GM18520 (cell line): Measurements from ENCODE around the gene USP21.
"Not testable (repeated sequence)": the region's sequence is repeated elsewhere in the genome, so short reads cannot be mapped to it uniquely, and the experiment has no call there.

Source experiments
- ATAC-seq: cut with Tn5 transposase; IDR thresholded peaks from one replicate; pipeline ENCODE4 v1.9.1; 2021; ENCODE audit not compliant: unreplicated experiment

USP21 gene

GRCh38 chr1:161159087-161159912 is at the start of gene USP21:
Gene USP21 (plus strand): TSS chr1:161159500. CDS start chr1:161160641, 1,141 bp downstream.
- peak; percentile 65 for ATAC-seq

- ATAC-seq = no peak
Measured at GRCh38 chr1:161111117-161111516, 48.2 kb upstream of the USP21 start.

- no peak for ATAC-seq
Measured at GRCh38 chr1:161111527-161111926, 47.8 kb upstream of the USP21 start.

- ATAC-seq = no peak
Measured at GRCh38 chr1:161113915-161114314, 45.4 kb upstream of the USP21 start.

GRCh38 chr1:161114556-161114955 is 44.7 kb upstream of the USP21 start:
- no peak for ATAC-seq

GRCh38 chr1:161115132-161115711 is 44.1 kb upstream of the USP21 start:
- ATAC-seq = no peak

- not testable (repeated sequence) for ATAC-seq
Measured at GRCh38 chr1:161115961-161116360, 43.3 kb upstream of the USP21 start.

GRCh38 chr1:161117759-161118581 is 41.3 kb upstream of the USP21 start, which contains the start of the genes NIT1 and PFDN2:
Gene NIT1 (plus strand): TSS chr1:161118105. CDS start chr1:161118177, 72 bp downstream.
Gene PFDN2 (minus strand): TSS chr1:161118037. CDS start chr1:161118026, 11 bp downstream.
- peak; percentile 60 for ATAC-seq

GRCh38 chr1:161119092-161119903 is 40.0 kb upstream of the USP21 start:
- ATAC-seq = no peak

GRCh38 chr1:161121042-161121650 is 38.2 kb upstream of the USP21 start:
- no peak for ATAC-seq

- ATAC-seq = no peak
Measured at GRCh38 chr1:161121834-161122233, 37.5 kb upstream of the USP21 start.

- no peak for ATAC-seq
Measured at GRCh38 chr1:161122967-161123366, 36.3 kb upstream of the USP21 start.

- ATAC-seq = no peak
Measured at GRCh38 chr1:161127649-161128048, 31.7 kb upstream of the USP21 start.

GRCh38 chr1:161128591-161129420 is 30.5 kb upstream of the USP21 start:
- ATAC-seq = no peak

GRCh38 chr1:161130266-161130665 is 29.0 kb upstream of the USP21 start:
- no peak for ATAC-seq

- ATAC-seq = no peak
Measured at GRCh38 chr1:161131523-161132409, 27.5 kb upstream of the USP21 start.

- ATAC-seq = peak; percentile 89
Measured at GRCh38 chr1:161132410-161133219, 26.7 kb upstream of the USP21 start, which contains the start of gene DEDD. Gene DEDD (minus strand): TSS chr1:161132667. CDS start chr1:161124462, 8,205 bp downstream.
